ACC112 (cell line): ENCODE measurements around the gene ATP2B1.

Source experiments
- H2AFZ ChIP-seq: fragments of 200-600 bp; sonication (generic); one replicate; pipeline ENCODE4 v1.6.0; 2017; ENCODE audit warnings: antibody characterized with exemption, low read length; ENCODE audit not compliant: unreplicated experiment
- H3K27ac ChIP-seq: fragments of 200-600 bp; sonication (generic); 2 replicates; pipeline ENCODE4 v1.5.1; 2014; ENCODE audit warnings: low read depth, mild to moderate bottlenecking, antibody characterized with exemption, low read length, moderate library complexity
- H3K27me3 ChIP-seq: fragments of 200-600 bp; sonication (generic); 2 replicates; pipeline ENCODE4 v1.6.1; 2014; ENCODE audit warnings: mild to moderate bottlenecking, antibody characterized with exemption, low read length, moderate library complexity, mixed read lengths; ENCODE audit not compliant: insufficient read depth
- H3K36me3 ChIP-seq: fragments of 200-600 bp; sonication (generic); 2 replicates; pipeline ENCODE4 v1.6.1; 2016; ENCODE audit warnings: mild to moderate bottlenecking, antibody characterized with exemption, low read length, moderate library complexity, mixed read lengths; ENCODE audit not compliant: insufficient read depth
- H3K4me1 ChIP-seq: fragments of 200-600 bp; sonication (generic); one replicate; pipeline ENCODE4 v1.6.1; 2016; ENCODE audit warnings: low read length, mixed read lengths; ENCODE audit not compliant: insufficient read depth, unreplicated experiment, control insufficient read depth
- H3K4me3 ChIP-seq: fragments of 200-600 bp; sonication (generic); 2 replicates; pipeline ENCODE4 v1.5.1; 2014; ENCODE audit warnings: mild to moderate bottlenecking, low read depth, low read length
- H3K79me2 ChIP-seq: fragments of 200-600 bp; sonication (generic); one replicate; pipeline ENCODE4 v1.6.0; 2016; ENCODE audit warnings: low read length; ENCODE audit not compliant: control insufficient read depth, unreplicated experiment, insufficient read depth

ATP2B1 gene

GRCh38 chr12:89691659-89692058, 17.0 kb downstream of the ATP2B1 start:
- Histone ChIP-seq H3K27ac (no peak overlapping the region), H3K4me1 (peaks cover 4% of the 10 kb centered on the region), H3K79me2 (peaks cover 91% of the 10 kb centered on the region)

GRCh38 chr12:89690925-89691324, 17.7 kb downstream of the ATP2B1 start:
- Histone ChIP-seq H3K27me3 (no peaks in the 10 kb centered on the region), H3K4me1 (peaks cover 4% of the 10 kb centered on the region), H3K79me2 (peaks cover 91% of the 10 kb centered on the region), H3K4me3 (no peak overlapping the region), H2AFZ (no peak overlapping the region), H3K27ac (no peak overlapping the region), H3K36me3 (no peaks in the 10 kb centered on the region)

More at GRCh38 chr12:89691659-89692058, 17.0 kb downstream of the ATP2B1 start:
- Histone ChIP-seq H3K27me3 (no peaks in the 10 kb centered on the region), H3K4me3 (no peak overlapping the region), H3K36me3 (no peaks in the 10 kb centered on the region), H2AFZ (no peak overlapping the region)

- no peak overlapping the region for H2AFZ ChIP-seq
- H3K27me3 ChIP-seq: no peaks in the 10 kb centered on the region
- H3K27ac ChIP-seq: no peak overlapping the region
- peaks cover 97% of the 10 kb centered on the region for H3K79me2 ChIP-seq
- H3K4me1 ChIP-seq: peaks cover 4% of the 10 kb centered on the region
- 0 out of 2 replicates have a peak, but pooled peaks cover 5% of the 10 kb centered on the region for H3K36me3 ChIP-seq
- no peak overlapping the region for H3K4me3 ChIP-seq
Measured at GRCh38 chr12:89689306-89689705, 19.3 kb downstream of the ATP2B1 start.

GRCh38 chr12:89686311-89686710, 22.3 kb downstream of the ATP2B1 start:
- Histone ChIP-seq H3K79me2 (peaks cover 96% of the 10 kb centered on the region), H3K4me1 (no peaks in the 10 kb centered on the region), H2AFZ (no peak overlapping the region), H3K27me3 (no peaks in the 10 kb centered on the region), H3K4me3 (no peak overlapping the region), H3K27ac (no peak overlapping the region), H3K36me3 (peaks cover 13% of the 10 kb centered on the region)

GRCh38 chr12:89685363-89685972, 23.2 kb downstream of the ATP2B1 start:
- Histone ChIP-seq H3K79me2 (peaks cover 95% of the 10 kb centered on the region), H3K4me1 (no peaks in the 10 kb centered on the region), H3K4me3 (no peak overlapping the region), H2AFZ (no peak overlapping the region), H3K27me3 (no peaks in the 10 kb centered on the region), H3K27ac (no peak overlapping the region), H3K36me3 (peaks cover 13% of the 10 kb centered on the region)

GRCh38 chr12:89684136-89684535, 24.5 kb downstream of the ATP2B1 start:
- Histone ChIP-seq H3K27me3 (no peaks in the 10 kb centered on the region), H3K79me2 (peaks cover 95% of the 10 kb centered on the region), H3K4me3 (no peak overlapping the region), H3K27ac (no peak overlapping the region), H3K36me3 (peaks cover 13% of the 10 kb centered on the region), H2AFZ (no peak overlapping the region), H3K4me1 (no peaks in the 10 kb centered on the region)

- no peaks in the 10 kb centered on the region for H3K27me3 ChIP-seq
- peaks cover 8% of the 10 kb centered on the region for H3K4me1 ChIP-seq
- peaks cover 13% of the 10 kb centered on the region for H3K36me3 ChIP-seq
- H2AFZ ChIP-seq: no peak overlapping the region
- no peak overlapping the region for H3K4me3 ChIP-seq
- peaks cover 97% of the 10 kb centered on the region for H3K79me2 ChIP-seq
- no peak overlapping the region for H3K27ac ChIP-seq
Measured at GRCh38 chr12:89682284-89682683, 26.4 kb downstream of the ATP2B1 start.

- peaks cover 9% of the 10 kb centered on the region for H3K36me3 ChIP-seq
- H3K4me3 ChIP-seq: no peak overlapping the region
- no peak overlapping the region for H2AFZ ChIP-seq
- H3K4me1 ChIP-seq: peaks cover 14% of the 10 kb centered on the region
- no peaks in the 10 kb centered on the region for H3K27me3 ChIP-seq
- peaks cover 97% of the 10 kb centered on the region for H3K79me2 ChIP-seq
- H3K27ac ChIP-seq: no peak overlapping the region
Measured at GRCh38 chr12:89680409-89680808, 28.2 kb downstream of the ATP2B1 start.

GRCh38 chr12:89679631-89680030, 29.0 kb downstream of the ATP2B1 start:
- peaks cover 96% of the 10 kb centered on the region for H3K79me2 ChIP-seq
- no peaks in the 10 kb centered on the region for H3K27me3 ChIP-seq
- no peak overlapping the region for H2AFZ ChIP-seq

GRCh38 chr12:89678225-89678624, 30.4 kb downstream of the ATP2B1 start:
- Histone ChIP-seq H3K36me3 (peaks cover 9% of the 10 kb centered on the region), H3K4me1 (peaks cover 14% of the 10 kb centered on the region), H3K27ac (no peak overlapping the region), H2AFZ (no peak overlapping the region), H3K27me3 (no peaks in the 10 kb centered on the region), H3K4me3 (no peak overlapping the region), H3K79me2 (peaks cover 97% of the 10 kb centered on the region)

More at GRCh38 chr12:89679631-89680030, 29.0 kb downstream of the ATP2B1 start:
- H3K4me1 ChIP-seq: peaks cover 14% of the 10 kb centered on the region
- no peak overlapping the region for H3K27ac ChIP-seq
- H3K4me3 ChIP-seq: no peak overlapping the region
- H3K36me3 ChIP-seq: peaks cover 9% of the 10 kb centered on the region

GRCh38 chr12:89676930-89677329, 31.7 kb downstream of the ATP2B1 start:
- no peak overlapping the region for H3K27ac ChIP-seq
- H3K27me3 ChIP-seq: no peaks in the 10 kb centered on the region
- H3K4me1 ChIP-seq: peaks cover 14% of the 10 kb centered on the region
- H3K4me3 ChIP-seq: no peak overlapping the region
- no peak overlapping the region for H2AFZ ChIP-seq
- H3K79me2 ChIP-seq: peaks cover 96% of the 10 kb centered on the region
- no peaks in the 10 kb centered on the region; the same call in 1 of the 2 replicates for H3K36me3 ChIP-seq
